ENCODE data around the gene HS3ST3A1. TPM values are rescaled to one million over a fixed set of nuclear protein-coding genes. Genes with fewer than 3 reads are reported as not detected.
A peak's percentile ranks its signal among the peaks of the same experiment; 100 is the strongest.

The HS3ST3A1 gene
- total and polyA plus RNA-seq, 4 donors = 2.1 to 4.4 (median 4.1) TPM

DNA sequence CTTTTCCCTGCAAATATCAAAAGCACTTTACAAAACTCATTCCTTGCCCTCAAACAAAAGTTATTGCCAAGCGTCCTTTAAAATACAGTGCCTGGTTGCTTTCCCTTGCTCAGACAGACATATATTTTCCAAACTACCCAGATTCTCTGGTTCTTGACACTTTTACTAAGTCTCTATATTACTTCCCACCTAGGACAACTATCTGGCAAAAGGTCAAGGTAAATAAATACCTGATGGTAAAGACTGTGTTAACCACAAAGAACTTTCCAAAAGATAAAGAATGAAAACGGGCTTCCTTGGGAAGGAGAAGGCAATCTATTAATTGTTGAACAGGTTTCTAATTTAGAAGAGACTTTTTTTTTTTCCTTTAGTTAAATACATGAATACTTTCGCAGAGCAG is 1.9 kb downstream of the HS3ST3A1 start:
- Histone ChIP-seq H3K36me3 (ENCODE audit: control insufficient read depth, insufficient read depth, low read length) (no peaks in the 10 kb centered on the region), H3K9me3 (ENCODE audit: control insufficient read depth, insufficient read depth, low read length) (no peaks in the 10 kb centered on the region), H3K4me3 (ENCODE audit: low read depth, low read length) (peak overlapping the region; percentile 18), H3K27ac (ENCODE audit: low read depth, low read length) (no peak overlapping the region), H3K4me1 (ENCODE audit: control insufficient read depth, insufficient read depth, low read length) (peaks cover 14% of the 10 kb centered on the region), H3K27me3 (ENCODE audit: control insufficient read depth, insufficient read depth, low read length) (peaks cover 41% of the 10 kb centered on the region)
- WGBS (ENCODE audit: insufficient coverage) = 67% methylated on average over 1 of the region's 3 CpGs
- no peak for DNase-seq (ENCODE audit: low read depth in 4 of 6, low spot score in 6 of 6)

DNA sequence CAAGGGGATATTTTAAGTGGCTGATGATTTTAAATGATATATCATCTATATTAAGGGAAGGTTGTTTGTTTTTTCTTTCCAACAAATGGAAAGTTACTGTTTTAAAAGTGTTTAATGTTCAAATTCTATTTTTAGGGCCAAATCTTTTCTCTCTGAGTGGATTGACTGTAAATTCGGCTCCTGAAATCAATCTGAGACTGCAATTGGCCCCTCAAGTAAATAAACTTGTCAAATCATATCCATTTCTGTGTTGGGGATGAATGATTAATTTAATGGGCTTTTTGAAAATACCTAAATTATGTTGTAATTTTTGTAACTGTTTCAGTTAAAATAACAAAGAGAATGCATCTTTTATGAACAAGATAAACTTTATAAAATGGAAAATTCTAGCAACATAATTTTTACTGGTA is 2.6 kb downstream of the HS3ST3A1 start:
- DNase-seq (ENCODE audit: low read depth in 4 of 6, low spot score in 6 of 6) = no peak
- no CpG with 5 or more reads among the region's 1 CpG for WGBS (ENCODE audit: insufficient coverage)
- Histone ChIP-seq H3K27ac (ENCODE audit: low read depth, low read length) (no peak overlapping the region), H3K36me3 (ENCODE audit: control insufficient read depth, insufficient read depth, low read length) (no peaks in the 10 kb centered on the region), H3K9me3 (ENCODE audit: control insufficient read depth, insufficient read depth, low read length) (no peaks in the 10 kb centered on the region), H3K27me3 (ENCODE audit: control insufficient read depth, insufficient read depth, low read length) (peaks cover 41% of the 10 kb centered on the region), H3K4me3 (ENCODE audit: low read depth, low read length) (peak overlapping the region; percentile 18), H3K4me1 (ENCODE audit: control insufficient read depth, insufficient read depth, low read length) (peaks cover 15% of the 10 kb centered on the region)

DNA sequence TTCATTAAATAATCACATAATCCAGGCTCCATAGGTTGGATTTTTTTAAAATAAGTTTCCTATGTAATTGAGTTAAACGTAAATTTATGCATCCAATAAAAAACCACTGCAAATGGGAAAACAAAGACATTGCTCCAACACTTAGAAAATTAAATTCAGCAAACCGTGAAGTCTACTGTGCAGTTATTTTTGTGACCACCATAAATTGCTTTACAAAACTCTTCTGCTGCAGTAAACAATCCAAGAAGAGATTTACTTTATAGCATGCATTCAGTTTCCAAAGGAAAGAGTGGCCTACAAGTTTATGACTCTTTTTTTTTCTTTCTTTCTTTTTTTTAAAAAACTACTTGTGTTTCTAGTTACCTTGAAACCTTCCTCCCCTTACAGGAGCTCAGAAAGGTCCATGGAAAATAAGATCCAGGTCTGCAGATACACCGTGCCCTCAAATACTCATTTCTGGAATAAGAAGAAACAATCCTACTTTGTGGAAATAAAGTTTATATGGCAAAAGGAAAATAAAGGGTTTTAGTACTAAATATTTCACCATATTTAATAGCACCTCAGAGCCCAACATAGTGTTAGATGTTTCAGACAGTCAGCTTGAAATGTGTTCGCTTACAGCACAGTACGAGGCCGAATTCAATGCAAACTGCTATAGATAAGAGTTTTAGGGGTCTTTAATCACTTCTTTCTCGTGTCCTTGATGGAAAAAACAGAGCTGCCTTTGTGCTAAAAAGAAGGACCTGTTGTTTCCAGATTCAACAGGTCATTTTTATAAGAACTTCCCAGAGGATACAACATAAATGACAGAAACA is 3.2 kb downstream of the HS3ST3A1 start:
- H3K36me3 ChIP-seq (ENCODE audit: control insufficient read depth, insufficient read depth, low read length) = no peaks in the 10 kb centered on the region
- peak in 1 of 6 donors; percentile 41 for DNase-seq (ENCODE audit: low read depth in 4 of 6, low spot score in 6 of 6)
- WGBS (ENCODE audit: insufficient coverage) = 23% methylated on average over 5 of the region's 7 CpGs
- H3K4me3 ChIP-seq (ENCODE audit: low read depth, low read length) = peak overlapping the region; percentile 9
- H3K4me1 ChIP-seq (ENCODE audit: control insufficient read depth, insufficient read depth, low read length) = peaks cover 17% of the 10 kb centered on the region
- H3K9me3 ChIP-seq (ENCODE audit: control insufficient read depth, insufficient read depth, low read length) = no peaks in the 10 kb centered on the region
- peak overlapping the region; percentile 22 for H3K27ac ChIP-seq (ENCODE audit: low read depth, low read length)
- H3K27me3 ChIP-seq (ENCODE audit: control insufficient read depth, insufficient read depth, low read length) = peaks cover 41% of the 10 kb centered on the region

DNA sequence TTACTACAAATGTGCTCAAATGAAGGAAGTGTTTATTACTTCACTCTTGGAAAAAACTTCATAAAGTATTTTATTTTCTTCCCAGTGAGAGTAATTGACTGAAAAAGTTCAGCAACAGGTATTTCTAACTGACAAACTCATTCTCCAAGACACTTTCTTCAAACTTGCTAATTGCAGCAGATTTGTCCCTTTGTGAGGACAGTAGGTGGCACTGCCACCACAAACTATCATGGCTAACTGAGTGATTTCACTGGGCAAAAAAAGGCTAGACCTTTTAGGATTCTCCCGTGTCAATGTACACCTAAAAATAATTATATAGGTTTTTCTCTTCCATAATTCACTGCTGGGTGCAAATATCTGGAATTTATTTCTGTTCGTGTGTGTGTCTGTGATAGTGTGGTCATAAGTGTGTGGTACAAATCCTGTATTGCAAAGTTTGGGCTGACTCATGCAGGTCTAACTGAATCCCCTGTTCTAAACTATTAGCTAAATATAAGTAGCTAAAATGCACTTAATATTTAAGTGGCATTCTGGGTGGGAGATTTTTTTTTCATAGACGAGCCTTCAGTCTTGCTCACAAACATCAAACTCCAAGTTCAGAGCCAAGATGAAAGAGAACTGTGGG is 3.9 kb downstream of the HS3ST3A1 start:
- peak in 3 of 6 donors; percentile 67 to 94 (median 79) for DNase-seq (ENCODE audit: low read depth in 4 of 6, low spot score in 6 of 6)
- Histone ChIP-seq H3K27me3 (ENCODE audit: control insufficient read depth, insufficient read depth, low read length) (peaks cover 36% of the 10 kb centered on the region), H3K4me1 (ENCODE audit: control insufficient read depth, insufficient read depth, low read length) (peaks cover 17% of the 10 kb centered on the region), H3K27ac (ENCODE audit: low read depth, low read length) (no peak overlapping the region), H3K36me3 (ENCODE audit: control insufficient read depth, insufficient read depth, low read length) (no peaks in the 10 kb centered on the region), H3K9me3 (ENCODE audit: control insufficient read depth, insufficient read depth, low read length) (no peaks in the 10 kb centered on the region), H3K4me3 (ENCODE audit: low read depth, low read length) (peak overlapping the region; percentile 5)
- 0% methylated on average over 1 of the region's 3 CpGs for WGBS (ENCODE audit: insufficient coverage)

DNA sequence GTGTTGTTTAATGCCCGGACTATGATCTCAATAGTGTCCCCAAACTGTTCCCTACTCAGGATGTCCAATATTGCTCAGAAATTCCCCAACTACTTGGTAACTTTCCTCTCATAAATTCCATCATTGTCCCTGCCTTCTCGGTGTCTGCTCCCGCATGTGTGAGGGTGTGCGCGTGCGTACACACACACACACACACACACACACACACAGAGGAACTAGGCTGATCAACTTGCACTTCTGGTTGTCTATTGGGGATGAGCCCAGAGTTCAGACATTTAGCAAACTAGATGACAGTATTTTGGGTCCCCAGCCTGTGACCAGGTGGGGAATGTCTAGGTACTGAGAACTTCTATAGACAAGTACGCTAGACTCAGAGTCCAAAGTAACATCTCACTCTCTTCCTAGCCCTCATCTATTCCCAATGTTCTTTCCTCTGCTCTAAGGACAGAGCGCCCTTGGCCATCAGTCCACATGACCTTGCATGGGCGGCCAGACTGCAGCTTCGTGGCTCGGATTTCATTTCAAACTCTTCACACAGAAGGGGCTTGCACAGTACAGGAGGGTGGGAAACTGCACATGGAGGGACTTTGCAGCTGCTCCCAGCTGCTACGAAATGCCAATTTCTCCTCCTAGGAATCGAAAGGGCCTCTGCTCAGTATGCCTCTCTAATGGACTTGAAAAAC is 5.3 kb downstream of the HS3ST3A1 start:
- H3K36me3 ChIP-seq (ENCODE audit: control insufficient read depth, insufficient read depth, low read length) = no peaks in the 10 kb centered on the region
- no peaks in the 10 kb centered on the region for H3K9me3 ChIP-seq (ENCODE audit: control insufficient read depth, insufficient read depth, low read length)
- peaks cover 6% of the 10 kb centered on the region for H3K4me1 ChIP-seq (ENCODE audit: control insufficient read depth, insufficient read depth, low read length)
- H3K27me3 ChIP-seq (ENCODE audit: control insufficient read depth, insufficient read depth, low read length) = peaks cover 26% of the 10 kb centered on the region
- no peak overlapping the region for H3K4me3 ChIP-seq (ENCODE audit: low read depth, low read length)
- DNase-seq (ENCODE audit: low read depth in 4 of 6, low spot score in 6 of 6) = no peak
- WGBS (ENCODE audit: insufficient coverage) = 73% methylated on average over 6 of the region's 13 CpGs
- H3K27ac ChIP-seq (ENCODE audit: low read depth, low read length) = no peak overlapping the region

DNA sequence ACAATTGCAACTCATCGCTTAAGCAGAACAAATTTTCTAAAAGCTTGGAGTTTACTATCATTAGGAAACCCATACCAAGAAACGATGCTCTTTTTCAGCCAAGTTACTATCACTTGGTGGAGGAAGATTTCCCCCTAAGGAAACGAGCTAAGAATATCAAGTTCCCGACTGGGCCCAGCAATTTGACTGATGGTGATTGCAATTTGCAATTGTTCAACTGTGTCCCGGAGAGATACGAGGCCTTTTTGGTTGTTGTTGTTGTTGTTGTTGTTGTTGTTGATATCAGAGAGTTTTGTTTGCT is 6.2 kb downstream of the HS3ST3A1 start:
- Histone ChIP-seq H3K4me1 (ENCODE audit: control insufficient read depth, insufficient read depth, low read length) (peaks cover 3% of the 10 kb centered on the region), H3K9me3 (ENCODE audit: control insufficient read depth, insufficient read depth, low read length) (no peaks in the 10 kb centered on the region), H3K27ac (ENCODE audit: low read depth, low read length) (no peak overlapping the region), H3K27me3 (ENCODE audit: control insufficient read depth, insufficient read depth, low read length) (peaks cover 20% of the 10 kb centered on the region), H3K36me3 (ENCODE audit: control insufficient read depth, insufficient read depth, low read length) (no peaks in the 10 kb centered on the region), H3K4me3 (ENCODE audit: low read depth, low read length) (no peak overlapping the region)
- 30% methylated on average over 2 of the region's 6 CpGs for WGBS (ENCODE audit: insufficient coverage)
- DNase-seq (ENCODE audit: low read depth in 4 of 6, low spot score in 6 of 6) = peak in 1 of 6 donors; percentile 24

DNA sequence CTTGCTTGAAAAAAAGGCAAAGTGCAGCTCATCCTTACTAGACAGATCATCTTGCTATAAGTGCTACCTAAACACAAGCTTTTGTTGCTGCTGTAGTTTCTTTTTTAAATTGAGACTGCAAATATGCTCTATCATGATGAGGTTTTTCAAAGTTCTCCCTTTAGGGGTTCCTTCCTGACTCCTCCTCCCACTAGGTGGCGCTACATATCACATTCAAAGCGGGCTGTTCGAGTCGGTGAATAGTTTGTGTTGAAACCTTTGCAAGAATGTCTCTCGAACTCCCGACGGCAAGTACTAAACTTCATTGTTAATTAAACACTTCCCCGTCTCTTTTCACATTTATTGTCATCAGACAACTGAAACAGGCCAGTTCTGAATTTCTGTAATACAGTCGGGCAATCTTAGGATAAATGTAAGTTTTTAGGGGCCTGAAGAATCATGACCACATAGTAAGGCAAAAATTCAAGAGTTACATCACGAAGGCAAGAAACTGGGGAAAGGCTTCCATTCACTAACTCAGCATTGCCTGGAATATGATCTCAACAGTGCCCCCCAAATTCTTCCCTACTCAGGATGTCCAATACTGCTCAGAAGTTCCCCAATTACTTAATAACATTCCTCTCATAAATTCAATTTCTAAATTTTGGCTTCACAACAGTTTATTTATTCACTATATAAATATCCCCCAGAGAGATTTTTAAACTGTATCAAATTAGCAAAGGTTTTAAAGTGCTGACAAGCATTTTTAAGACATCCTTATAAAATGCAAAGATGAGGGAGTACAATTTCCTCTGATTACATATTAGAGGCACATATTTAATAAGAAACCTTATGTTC is 6.7 kb downstream of the HS3ST3A1 start:
- H3K4me3 ChIP-seq (ENCODE audit: low read depth, low read length) = no peak overlapping the region
- 89% methylated on average over 1 of the region's 10 CpGs for WGBS (ENCODE audit: insufficient coverage)
- H3K9me3 ChIP-seq (ENCODE audit: control insufficient read depth, insufficient read depth, low read length) = no peaks in the 10 kb centered on the region
- H3K27me3 ChIP-seq (ENCODE audit: control insufficient read depth, insufficient read depth, low read length) = peaks cover 14% of the 10 kb centered on the region
- H3K4me1 ChIP-seq (ENCODE audit: control insufficient read depth, insufficient read depth, low read length) = peaks cover 3% of the 10 kb centered on the region
- H3K36me3 ChIP-seq (ENCODE audit: control insufficient read depth, insufficient read depth, low read length) = no peaks in the 10 kb centered on the region
- DNase-seq (ENCODE audit: low read depth in 4 of 6, low spot score in 6 of 6) = peak in 5 of 6 donors; percentile 79 to 96 (median 83)
- H3K27ac ChIP-seq (ENCODE audit: low read depth, low read length) = no peak overlapping the region

DNA sequence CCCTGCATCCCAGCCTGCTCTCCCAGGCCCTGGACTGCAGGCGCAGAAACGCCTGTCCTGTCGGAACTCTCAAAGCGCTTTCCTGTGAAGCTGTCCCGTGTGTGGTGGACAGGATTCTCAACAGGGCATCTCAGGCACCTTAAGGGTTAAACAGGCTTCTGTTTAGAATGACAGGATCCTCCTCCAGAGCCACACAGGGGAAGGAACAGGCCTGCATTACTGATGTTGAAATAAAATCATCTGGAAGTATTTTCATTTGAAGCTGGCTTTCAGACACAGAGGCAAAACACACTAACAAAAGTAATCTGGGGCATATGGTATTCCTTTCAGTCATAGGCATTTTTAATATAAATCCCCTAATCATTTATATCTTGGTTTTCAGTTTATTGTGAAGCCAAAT is 7.4 kb downstream of the HS3ST3A1 start:
- Histone ChIP-seq H3K4me3 (ENCODE audit: low read depth, low read length) (no peak overlapping the region), H3K9me3 (ENCODE audit: control insufficient read depth, insufficient read depth, low read length) (no peaks in the 10 kb centered on the region), H3K27me3 (ENCODE audit: control insufficient read depth, insufficient read depth, low read length) (peaks cover 8% of the 10 kb centered on the region), H3K36me3 (ENCODE audit: control insufficient read depth, insufficient read depth, low read length) (no peaks in the 10 kb centered on the region), H3K4me1 (ENCODE audit: control insufficient read depth, insufficient read depth, low read length) (peaks cover 3% of the 10 kb centered on the region), H3K27ac (ENCODE audit: low read depth, low read length) (no peak overlapping the region)
- 100% methylated on average over 2 of the region's 5 CpGs for WGBS (ENCODE audit: insufficient coverage)
- DNase-seq (ENCODE audit: low read depth in 4 of 6, low spot score in 6 of 6) = no peak

DNA sequence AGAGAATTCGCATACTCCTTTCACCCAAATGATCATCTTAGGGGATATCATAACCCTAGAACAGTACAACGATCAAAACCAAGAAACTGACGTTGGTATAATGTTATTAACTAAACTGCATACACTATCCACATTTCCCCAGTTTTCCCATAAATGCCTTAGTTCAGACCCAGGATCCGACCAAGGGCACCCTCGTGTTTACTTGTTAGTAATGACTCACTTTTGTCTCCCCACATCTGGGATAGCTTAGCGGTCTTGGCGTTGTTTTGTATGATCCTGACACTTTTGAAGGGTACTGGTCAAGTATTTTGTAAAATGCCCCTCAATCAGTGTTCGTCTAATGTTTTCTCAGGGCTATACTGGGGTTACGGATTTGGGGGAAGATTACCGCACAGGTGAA is 8.0 kb downstream of the HS3ST3A1 start:
- no peak overlapping the region for H3K27ac ChIP-seq (ENCODE audit: low read depth, low read length)
- 84% methylated on average over 6 of the region's 10 CpGs for WGBS (ENCODE audit: insufficient coverage)
- H3K4me1 ChIP-seq (ENCODE audit: control insufficient read depth, insufficient read depth, low read length) = peaks cover 3% of the 10 kb centered on the region
- no peak overlapping the region for H3K4me3 ChIP-seq (ENCODE audit: low read depth, low read length)
- no peaks in the 10 kb centered on the region for H3K9me3 ChIP-seq (ENCODE audit: control insufficient read depth, insufficient read depth, low read length)
- no peaks in the 10 kb centered on the region for H3K36me3 ChIP-seq (ENCODE audit: control insufficient read depth, insufficient read depth, low read length)
- peaks cover 8% of the 10 kb centered on the region for H3K27me3 ChIP-seq (ENCODE audit: control insufficient read depth, insufficient read depth, low read length)
- DNase-seq (ENCODE audit: low read depth in 4 of 6, low spot score in 6 of 6) = no peak
